ENCODE data around the gene PPP1R12A.

The PPP1R12A gene

DNA sequence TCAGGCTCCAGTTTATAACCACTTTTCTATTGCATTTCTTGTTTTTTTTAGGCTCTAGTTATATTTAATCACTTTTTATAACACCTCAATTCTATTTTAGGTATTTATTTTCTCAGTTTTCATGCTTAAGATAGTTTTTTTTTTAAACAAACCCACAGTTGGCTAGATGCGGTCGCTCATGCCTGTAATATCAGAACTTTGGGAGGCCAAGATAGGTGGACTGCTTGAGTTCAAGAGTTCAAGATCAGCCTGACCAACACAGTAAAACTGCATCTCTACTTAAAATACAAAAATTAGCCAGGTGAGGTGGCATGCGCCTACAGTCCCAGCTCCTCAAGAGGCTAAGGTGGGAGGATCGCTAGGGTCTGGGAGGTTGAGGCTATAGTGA is 93.0 kb downstream of the PPP1R12A start:
- DNase-seq (ENCODE audit: low spot score): no peak
- TF ChIP-seq, protein P1, sequence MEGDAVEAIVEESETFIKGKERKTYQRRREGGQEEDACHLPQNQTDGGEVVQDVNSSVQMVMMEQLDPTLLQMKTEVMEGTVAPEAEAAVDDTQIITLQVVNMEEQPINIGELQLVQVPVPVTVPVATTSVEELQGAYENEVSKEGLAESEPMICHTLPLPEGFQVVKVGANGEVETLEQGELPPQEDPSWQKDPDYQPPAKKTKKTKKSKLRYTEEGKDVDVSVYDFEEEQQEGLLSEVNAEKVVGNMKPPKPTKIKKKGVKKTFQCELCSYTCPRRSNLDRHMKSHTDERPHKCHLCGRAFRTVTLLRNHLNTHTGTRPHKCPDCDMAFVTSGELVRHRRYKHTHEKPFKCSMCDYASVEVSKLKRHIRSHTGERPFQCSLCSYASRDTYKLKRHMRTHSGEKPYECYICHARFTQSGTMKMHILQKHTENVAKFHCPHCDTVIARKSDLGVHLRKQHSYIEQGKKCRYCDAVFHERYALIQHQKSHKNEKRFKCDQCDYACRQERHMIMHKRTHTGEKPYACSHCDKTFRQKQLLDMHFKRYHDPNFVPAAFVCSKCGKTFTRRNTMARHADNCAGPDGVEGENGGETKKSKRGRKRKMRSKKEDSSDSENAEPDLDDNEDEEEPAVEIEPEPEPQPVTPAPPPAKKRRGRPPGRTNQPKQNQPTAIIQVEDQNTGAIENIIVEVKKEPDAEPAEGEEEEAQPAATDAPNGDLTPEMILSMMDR (IDR thresholded peaks at IDR 0.05; ENCODE audit: extremely low read depth, insufficient read depth, missing control alignments): no peak
- in situ Hi-C loops (cut with MboI; ENCODE audit: low pct_unique_long_range_greater_than_20kb, low sequenced_read_pairs, unreplicated experiment): no loop called here

DNA sequence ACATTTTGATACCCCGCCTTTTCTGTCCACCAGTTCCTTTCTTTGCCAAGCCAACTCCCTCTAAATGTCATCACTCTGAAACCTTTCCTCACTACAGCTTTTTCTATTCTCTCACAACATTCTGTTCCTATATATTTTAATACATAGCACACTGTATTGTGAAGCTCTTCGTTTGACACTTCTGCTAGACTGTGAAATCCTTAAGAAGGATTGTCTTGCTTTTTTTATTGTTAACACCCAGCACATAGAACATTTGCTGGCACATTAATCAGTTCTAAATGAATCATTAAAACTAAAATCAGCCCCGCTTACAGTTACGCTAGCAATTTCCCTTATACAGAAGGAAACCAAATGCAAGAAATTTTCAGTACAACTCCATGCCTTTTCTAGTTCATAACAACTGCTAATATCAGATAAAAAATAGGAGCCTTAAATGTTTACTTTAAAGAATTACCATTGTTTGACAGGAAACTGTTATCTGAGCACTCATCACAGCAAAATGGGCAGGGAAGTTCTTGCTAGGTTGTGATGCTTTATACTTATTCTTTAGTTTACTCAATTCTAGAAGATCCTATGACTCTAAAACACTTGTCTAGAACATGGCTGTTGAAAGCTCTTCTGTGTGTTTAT is 93.5 kb downstream of the PPP1R12A start:
- in situ Hi-C loops (cut with MboI; ENCODE audit: low pct_unique_long_range_greater_than_20kb, low sequenced_read_pairs, unreplicated experiment): no loop called here

DNA sequence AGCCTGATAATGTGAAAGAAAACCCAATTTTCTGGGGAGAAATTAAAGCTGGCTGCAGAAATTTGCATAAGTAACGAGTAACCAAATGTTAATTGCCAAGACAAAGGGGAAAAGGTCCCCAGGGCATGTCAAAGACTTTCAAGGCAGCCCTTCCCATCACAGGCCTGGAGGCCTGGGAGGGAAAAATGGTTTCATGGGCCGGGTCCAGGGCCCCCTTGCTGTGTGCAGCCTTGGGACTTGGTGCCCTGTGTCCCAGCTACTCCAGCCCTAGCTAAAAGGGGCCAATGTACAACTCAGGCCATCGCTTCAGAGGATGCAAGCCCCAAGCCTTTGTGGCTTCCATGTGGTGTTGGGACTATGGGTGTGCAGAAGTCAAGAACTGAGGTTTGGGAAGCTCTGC is 96.5 kb downstream of the PPP1R12A start:
- in situ Hi-C loops (cut with MboI; ENCODE audit: low pct_unique_long_range_greater_than_20kb, low sequenced_read_pairs, unreplicated experiment): no loop called here
- DNase-seq (ENCODE audit: low spot score): no peak
- TF ChIP-seq, protein P1 (IDR thresholded peaks at IDR 0.05; ENCODE audit: extremely low read depth, insufficient read depth, missing control alignments): no peak

More for the DNA sequence above, 93.5 kb downstream of the PPP1R12A start:
- DNase-seq (ENCODE audit: low spot score): no peak
- TF ChIP-seq, protein P1 (IDR thresholded peaks at IDR 0.05; ENCODE audit: extremely low read depth, insufficient read depth, missing control alignments): no peak

DNA sequence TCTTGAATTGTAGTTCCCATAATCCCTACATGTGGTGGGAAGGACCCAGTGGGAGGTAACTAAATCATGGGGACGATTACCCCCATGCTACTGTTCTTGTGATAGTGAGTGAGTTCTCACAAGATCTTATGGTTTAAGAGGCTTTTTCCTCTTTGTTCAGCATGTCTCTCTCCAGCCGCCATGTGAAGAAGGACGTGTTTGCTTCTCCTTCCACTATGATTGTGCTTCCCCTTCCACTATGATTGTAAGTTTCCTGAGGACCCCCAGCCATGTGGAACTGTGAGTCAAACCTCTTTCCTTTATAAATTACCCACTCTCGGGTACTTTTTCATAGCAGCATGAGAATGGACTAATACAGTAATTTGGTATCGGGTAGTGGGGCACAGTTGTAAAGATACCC is 97.3 kb downstream of the PPP1R12A start:
- no peak for DNase-seq (ENCODE audit: low spot score)
- TF ChIP-seq, protein P1 (IDR thresholded peaks at IDR 0.05; ENCODE audit: extremely low read depth, insufficient read depth, missing control alignments): no peak
- in situ Hi-C loops (cut with MboI; ENCODE audit: low pct_unique_long_range_greater_than_20kb, low sequenced_read_pairs, unreplicated experiment): no loop called here

DNA sequence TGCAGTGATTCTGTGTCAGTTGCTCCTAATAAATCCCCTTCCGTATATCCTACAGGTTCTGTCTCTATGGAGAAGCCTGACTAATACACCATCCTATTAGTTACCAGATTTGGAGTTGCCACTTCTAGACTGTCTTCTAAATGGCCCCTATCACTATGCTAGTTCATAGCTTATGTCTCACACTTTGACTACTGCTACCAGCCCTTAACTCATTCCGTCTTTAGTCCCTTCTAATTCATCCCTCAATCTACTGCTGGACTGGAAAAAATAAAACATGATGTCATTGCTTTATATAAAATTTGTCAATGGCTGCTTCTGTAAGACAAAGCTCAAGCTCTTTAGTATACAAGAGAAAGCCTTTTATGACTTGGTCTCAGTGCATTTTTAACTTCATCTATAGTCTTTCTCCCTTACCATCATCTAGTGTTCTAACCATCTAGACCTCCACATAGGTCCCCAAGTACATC is 99.5 kb downstream of the PPP1R12A start:
- no peak for DNase-seq (ENCODE audit: low spot score)
- TF ChIP-seq, protein P1 (IDR thresholded peaks at IDR 0.05; ENCODE audit: extremely low read depth, insufficient read depth, missing control alignments): no peak
- in situ Hi-C loops (cut with MboI; ENCODE audit: low pct_unique_long_range_greater_than_20kb, low sequenced_read_pairs, unreplicated experiment): no loop called here

DNA sequence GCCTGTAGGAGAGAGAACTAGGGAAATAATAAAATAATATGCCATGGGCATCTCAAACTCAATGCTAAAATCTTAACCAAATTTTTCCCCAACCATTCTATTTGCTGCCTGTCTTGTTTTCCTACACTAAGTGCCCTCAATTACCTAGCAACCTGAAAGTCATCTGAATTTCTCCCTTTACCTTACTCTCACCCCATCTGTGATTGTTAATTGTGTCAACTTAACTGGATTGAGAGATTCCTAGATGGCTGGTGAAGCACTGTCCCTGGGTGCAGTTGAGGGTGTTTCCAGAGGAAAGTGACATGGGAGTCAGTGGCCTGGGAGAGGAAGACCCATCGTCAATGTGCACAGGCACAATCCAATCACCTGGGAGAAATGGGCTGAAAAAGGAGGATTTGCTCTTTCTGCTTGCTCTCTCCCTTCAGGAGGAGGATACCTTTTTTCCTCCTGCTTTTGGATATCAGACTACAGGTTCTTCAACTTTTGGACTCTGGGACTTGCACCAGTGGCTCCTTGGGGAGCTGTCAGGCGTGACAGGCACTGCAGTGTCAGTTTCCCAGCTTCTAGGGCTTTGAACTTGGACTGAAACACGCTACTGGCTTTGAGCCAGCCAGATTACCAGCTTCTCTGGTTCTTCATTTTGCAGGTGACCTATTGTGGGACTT is 100.1 kb downstream of the PPP1R12A start:
- no peak for DNase-seq (ENCODE audit: low spot score)
- in situ Hi-C loops (cut with MboI; ENCODE audit: low pct_unique_long_range_greater_than_20kb, low sequenced_read_pairs, unreplicated experiment): no loop called here
- TF ChIP-seq, protein P1 (IDR thresholded peaks at IDR 0.05; ENCODE audit: extremely low read depth, insufficient read depth, missing control alignments): no peak

Measured in GM13977 (cell line).